ENCODE data around the gene TEX22.
A peak's percentile ranks its signal among the peaks of the same experiment; 100 is the strongest.

The TEX22 gene

DNA sequence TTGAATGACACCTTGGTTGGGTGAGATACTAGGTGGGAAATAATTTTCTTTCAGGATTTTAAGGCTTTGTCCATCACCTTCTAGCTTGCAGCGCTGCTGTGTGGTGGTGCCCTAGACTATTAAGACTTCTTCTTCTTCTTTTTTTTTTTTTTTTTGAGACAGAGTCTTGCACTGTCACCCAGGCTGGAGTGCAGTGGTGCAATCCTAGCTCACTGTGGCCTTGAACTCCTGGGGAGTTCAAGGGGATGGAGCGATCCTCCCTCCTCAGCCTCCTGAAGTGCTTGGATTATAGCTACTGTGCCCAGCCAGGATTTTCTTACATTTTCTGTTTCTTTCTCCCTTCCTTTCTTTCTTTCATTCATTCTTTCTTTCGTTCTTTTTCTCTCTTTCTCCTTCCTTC, 11.0 kb downstream of the TEX22 start:
- no peak for DNase-seq

DNA sequence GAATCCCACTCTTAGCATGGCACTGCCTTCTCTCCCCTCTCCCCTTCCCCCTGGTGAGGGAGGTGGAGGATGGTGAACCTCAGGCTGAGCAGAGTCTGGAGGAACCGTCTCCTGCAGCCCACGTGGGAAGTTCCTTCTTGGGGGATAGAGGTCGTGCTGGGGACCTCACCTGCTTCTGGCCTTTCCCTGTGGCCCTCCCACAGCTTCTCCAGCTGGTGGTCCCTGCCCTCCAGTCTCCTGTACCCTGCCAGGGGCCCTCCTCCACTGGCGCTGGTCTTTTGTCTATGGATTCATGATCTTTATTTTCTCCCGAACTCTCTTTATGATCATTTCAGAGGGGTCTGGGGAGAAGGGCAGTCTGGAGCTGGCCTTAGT, 12.3 kb downstream of the TEX22 start:
- no peak for DNase-seq

DNA sequence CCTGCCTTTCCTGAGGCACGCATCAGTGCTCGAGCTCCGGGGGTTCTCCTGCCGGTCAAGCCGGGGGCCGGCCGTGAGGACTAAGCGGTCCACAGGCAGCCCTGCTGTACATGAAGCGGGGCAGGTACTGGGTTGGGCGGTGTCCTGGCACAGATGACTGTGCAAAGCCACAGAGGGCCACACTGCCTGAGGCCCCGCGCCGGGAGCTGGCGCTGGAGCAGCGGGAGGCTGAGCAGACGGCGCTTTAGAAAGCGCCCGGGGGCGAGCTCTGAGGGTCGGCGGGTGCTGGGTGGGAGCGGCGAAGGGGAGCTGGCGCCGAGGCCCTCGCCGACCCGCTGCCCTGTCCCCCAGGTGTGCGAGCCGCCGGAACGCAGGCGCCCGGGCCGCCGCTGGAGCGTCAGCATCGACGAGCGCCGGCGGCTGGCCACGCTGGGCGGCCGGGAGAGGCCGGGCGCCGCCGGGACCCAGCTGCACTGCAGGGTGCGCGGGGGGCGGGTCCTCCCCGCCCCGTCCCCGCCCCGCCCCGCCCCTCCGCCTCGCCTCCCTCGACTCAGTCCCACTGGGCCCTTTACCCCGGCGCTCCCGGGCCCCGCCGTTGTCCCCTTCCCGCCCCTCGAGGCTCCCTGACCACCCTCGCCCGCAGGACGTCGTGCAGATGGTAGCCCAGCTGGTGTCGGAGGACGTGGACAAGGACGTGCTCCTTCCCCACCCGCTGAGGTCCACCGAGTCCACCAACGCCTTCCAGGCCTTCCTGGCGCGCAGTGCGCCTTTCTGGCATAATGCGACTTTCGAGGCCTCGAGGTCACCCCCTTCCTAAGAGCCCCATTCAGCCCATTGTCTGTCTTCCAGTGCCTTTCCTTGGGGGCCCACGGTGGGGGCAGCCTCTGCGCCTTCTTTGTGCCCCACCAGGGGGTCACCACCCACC, 12.9 kb downstream of the TEX22 start:
- peak; percentile 50 for DNase-seq

DNA sequence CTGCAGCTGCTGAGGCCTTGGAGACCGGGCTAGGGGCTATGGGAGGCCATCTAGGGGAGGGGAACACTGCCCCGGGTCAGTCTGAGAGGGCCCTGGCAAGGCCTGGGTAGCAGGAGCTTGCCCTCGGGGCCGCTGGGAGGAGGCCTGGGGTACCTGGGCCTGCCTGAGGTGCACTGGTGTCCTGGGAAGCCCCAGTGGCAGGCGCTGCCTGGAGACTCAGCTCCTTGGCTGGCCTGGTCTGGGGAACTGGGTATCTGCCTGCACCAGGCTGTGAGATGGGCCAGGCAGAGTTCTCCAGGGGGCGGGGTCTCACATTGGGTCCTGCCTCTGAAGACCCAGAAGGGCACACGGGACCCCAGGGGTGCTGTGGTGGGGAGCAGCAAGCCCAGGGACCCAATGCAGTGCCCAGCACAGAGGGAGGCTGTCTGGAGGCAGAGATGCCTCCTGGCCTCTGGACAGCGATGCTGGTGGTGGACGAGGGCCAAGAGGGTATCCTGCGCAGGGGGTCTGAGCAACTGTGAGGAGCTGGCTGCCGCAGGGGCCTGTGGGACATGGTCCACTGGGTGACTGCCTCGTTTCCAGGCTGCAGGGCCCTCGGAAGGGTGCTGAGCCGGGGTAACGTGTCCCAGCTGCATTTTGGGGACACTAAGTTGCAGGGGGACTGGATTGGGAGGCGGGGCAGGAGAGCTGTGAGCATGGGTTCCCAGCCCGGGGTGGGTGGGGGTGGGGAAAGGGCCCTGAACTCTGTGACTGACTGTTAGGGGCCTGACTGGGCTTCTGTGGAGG, 13.8 kb downstream of the TEX22 start:
- no peak for DNase-seq

DNA sequence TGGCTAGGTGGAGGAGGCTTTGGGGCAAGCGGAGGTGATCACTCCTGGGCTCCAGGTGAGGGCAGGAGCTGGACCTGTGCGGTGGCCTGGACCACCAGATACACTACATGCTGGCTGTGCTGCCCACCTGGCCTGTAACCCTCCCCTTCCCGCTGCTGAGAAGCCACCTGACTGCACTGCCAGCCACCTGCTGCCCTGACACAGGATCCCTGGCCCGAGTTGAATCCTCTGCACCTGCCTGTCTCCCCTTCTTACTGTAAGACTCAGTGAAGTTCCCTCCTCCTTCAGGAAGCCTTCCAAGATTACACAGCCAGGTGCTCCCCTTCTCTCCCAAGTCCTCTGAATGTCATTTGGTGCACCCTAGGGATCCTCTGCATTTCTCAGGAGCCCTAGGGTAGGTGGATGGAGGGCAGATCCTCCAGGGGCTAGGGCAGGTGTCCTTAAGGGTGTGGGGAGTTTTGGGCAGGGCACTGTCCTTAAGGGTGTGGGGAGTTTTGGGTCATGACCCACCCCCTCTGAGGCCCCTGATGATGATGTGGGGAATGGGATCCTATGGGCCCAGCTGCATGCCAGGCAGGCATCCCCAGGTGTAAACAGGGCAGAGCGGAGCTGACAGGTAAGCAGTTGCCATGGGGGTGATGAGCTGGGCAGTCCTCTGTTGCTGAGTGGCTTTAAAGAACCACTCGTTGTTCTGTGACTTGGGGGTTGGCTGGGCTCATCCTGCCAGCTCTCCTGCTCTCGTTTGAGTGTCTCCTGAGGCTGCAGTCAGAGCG, 14.6 kb downstream of the TEX22 start:
- DNase-seq = no peak

DNA sequence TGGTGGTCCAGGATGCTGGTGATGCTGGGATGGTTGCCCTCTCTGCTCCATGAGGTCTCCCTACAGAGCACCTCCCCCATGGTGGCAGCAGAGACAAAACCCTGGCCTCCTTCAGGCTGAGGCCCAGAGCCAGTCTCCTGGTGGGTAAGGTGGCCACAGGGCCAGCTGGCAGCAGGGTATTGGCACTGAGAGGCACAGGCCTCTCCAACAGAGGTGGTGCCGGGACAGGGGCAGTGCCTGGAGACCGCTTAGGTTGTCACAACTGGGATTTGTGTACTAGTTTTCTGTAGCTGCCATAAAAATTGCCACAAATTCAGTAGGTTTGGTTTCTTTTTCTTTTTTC, 15.2 kb downstream of the TEX22 start:
- no peak for DNase-seq

DNA sequence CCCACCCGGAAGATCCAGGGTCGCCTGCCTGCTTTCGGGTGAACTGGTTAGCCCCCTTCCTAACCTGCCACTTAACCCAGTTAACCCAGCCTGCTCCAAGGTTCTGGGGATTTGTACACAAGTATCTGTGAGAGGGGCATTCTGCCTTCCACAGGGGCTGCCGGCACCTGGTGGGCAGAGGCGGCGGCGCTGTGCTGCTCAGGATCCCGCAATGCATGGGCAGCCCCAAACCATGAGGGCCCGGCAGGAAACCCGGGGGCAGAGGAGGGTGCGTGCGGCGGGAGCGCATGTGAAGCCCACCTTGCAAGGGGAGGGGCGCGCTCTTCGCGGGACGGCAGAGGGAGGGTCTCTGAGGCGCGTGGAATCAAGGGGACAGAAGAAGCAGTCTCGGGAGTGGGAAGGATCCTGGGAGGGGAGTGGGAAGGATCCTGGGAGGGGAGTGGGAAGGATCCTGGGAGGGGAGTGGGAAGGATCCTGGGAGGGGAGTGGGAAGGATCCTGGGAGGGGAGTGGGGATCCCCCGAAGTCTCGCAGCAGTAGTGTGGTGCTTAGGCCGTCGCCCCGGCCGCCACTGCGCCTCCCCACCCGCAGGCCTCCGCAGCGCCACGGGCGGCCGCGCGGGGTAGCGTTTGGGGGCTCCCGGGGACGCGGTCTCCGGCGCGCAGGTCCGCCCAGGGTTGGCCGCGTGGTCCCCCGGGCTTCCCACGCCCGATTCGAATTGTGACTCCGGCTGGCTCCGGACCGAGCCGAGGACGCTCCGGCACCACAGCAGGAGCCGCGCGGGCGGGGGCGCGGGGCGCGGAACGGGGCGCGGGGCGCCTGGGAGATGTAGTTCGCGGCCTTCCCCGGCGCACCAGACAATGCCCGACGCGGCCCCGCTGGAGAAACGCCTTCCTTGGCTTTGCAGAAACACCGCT, 16.4 kb downstream of the TEX22 start:
- DNase-seq = peak; percentile 76

DNA sequence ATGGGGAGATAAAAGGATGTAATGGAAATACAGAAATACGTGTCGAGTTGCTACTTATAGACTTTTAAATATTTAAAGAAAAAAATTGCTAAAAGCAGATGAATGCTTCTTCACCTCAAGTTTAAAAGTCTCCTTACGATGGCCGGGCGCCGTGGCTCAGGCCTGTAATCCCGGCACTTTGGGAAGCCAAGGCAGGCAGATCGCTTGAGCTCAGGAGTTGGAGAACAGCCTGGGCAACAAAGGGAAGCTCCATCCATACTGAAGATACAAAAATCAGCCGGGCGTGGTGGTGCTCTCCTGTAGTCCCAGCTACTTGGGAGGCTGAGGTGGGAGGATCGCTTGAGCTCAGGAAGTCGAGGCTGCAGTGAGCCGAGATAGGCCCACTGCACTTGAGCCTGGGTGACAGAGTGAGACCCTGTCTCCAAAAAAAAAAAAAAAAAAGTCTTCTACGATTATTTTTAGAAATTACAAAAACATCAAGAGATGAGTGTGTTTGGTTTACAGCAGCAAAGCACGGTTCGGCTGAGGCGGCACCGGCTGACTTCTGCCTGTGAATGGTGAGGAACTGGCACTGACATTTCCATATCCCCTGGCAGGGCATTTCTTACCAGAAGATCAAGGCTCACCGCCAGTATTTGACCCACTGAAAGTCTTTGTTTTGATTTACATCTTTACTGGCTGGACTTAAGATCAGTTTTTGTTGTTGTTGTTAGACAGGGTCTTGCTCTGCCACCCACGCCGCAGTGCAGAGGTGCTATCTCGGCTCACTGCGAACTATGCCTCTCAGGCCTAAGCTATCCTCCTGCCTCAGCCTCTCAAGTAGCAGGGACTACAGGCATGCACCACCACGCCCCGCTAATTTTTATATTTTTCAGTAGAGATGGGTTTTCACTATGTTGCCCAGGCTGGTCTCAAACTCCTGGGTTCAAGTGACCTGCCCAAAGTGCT, 17.4 kb downstream of the TEX22 start:
- no peak for DNase-seq

DNA sequence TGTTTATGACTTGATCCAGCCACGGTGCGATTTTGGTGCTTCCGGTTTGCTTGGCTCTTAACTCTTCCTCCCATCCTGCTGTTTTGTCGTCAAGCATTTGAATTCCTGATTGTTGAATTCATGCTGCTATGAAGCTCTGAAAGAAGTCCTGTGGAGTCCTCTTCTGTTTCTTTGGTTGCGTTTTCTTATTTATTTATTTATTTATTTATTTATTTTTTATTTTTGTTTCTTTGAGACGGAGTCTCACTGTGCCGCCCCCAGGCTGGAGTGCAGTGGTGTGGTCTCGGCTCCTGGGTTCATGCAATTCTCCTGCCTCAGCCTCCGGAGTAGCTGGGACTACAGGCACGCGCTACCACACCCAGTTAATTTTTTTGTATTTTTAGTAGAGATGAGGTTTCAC, 18.3 kb downstream of the TEX22 start:
- DNase-seq = no peak

DNA sequence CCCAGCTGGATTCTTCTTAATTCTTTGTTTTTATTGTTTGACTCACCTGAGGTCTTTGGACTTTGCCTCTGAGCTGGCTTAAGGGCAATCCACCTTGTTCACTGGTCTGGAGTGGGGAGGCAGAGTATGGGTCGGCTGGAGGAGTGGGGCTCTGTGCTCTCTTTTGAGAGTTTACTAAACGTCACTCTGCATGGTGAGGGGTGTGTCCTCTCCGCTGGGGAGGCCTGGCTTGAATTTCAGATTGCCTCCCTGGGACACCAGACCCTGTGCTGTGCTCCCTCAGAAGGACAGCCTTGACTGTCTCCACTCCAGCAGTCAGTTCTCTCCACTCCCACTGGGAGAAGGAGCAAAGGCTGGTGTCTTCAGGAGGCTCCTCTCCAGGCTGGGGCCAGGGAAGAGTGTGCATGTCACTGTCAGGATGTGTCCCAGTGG, 19.4 kb downstream of the TEX22 start:
- DNase-seq = no peak

DNA sequence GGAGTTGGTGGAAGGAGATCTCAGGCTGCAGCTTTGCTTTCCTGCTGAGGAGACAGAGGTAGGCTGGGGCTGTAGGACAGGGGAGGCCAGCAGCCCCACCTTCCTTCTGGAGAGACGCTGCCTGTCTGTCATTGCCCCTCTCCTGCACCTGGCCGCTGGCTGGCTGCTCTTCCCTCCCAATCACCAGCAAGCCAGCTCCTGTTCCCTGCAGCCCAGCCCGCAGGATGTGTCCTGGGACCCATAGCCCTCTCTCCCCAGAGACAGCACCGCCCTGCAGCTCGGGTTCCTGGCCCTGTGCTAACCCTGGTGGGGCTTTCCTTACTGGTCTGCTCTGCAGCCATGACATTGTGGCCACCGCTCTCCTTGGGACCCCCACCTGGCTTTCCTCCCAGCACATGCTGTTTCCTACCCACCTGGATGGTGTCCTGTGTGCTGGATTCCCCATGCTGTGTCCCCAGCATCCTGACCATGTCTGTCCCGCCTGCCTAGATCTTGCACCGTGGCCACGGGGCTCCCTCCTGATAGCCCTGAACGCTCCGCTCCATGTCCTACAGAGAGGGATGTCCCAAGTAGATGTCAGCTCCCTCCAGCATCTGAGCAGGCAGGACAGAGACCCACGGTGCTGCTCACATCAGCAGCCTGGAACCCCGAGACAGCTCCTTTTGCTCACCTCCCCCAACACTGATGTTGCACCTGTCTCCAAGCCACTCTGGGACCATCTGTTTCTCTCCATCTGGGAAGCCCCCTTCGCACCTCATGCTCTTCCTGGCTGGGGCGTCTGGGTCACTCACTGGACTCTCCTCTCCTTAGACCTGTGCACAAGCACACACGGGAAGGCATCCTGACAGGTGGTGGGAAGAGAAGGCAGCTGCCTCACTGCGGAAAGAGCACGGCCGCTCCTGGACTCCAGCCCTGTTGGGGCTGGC, 20.2 kb downstream of the TEX22 start:
- DNase-seq = no peak

DNA sequence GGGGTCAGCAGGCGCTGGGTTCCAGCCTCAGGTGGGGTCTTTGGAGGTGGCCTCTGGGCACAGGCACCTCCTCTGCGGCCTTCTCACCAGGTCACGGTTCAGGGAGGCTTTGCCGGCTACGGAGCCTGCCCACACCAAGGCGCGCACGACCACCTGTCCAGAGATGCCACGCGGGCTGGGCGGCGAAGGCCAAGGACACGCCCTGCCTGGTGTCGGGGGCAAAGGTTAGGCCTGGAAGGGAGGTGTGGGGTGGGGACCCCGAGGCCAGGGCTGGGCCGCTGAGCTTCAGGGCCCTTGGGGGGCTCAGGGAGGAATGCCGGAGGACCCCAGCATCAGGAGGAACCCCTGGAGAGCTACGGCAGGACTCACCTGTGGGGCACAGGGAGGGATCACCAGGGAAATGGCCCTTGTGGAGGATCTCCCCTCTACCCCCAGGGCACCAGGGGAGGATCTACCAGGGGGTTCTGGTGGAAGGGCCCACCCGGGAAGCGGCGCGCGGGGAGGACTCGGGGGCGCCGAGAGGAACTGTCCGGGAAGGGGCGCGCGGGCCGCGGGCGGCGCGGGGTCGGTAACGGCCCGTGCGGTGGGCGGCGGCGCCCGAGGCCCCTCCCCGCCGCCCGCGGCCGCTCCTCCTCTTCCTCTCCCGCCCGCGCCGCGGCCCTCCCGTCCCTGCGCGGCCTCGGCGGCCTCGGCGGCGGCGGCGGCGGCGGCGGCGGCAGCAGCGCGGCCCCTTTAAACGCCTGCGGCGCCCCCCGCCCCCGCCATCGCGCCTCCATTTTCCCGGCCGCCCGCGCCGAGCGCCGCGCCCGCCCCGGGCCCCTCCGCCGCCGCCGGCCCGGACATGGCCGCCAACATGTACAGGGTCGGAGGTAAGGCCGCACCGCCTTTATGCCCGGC, 21.1 kb downstream of the TEX22 start, which contains the start of gene MTA1:
MTA1 (plus strand) TSS at position 633 of the 897 bp plus-strand sequence; CDS start at position 842, 209 bp downstream.
- DNase-seq = peak; percentile 38

DNA sequence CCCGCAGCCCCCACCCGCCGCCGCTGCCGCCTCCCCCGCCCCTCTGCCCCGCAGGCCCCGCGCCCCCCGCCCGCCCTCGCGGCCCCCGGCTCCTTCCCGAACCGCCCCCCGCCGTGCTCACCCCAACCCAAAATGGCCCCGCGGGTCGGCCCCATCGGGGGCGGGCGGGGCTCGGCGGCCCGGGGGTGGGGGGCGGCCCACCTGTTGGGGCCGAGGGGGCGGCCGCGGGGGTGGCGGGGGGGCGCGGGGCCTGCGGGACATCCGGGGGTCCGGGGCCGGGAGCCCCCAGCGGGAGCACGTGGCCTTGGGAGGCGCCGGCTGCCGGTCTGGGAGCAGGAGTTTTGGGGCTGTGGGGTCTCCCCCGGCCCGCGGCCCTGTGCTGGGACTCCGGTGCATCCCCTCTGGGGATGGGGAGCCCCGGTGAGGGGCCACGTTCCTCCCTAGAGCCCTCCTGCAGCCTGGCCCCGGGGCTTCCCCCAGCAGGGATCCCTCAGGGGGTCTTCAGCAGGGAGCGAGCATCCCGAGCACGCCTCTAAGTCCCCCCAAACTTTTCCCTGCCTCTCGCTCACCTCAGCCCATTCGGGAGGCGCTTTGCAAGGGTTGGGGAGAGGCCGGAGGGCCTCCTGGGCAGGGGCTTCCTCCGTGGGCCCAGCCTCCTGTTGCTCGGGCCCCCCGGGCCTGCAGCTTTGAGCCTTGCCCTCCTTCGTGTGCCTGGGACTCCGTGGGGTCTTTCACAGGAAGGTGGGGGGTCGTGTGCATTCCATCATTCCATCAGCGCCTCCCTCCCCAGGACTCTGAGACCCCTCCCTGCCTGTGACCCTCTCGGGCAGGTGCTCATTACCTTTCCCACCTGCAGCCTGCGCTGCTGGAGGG, 22.0 kb downstream of the TEX22 start:
- no peak for DNase-seq

DNA sequence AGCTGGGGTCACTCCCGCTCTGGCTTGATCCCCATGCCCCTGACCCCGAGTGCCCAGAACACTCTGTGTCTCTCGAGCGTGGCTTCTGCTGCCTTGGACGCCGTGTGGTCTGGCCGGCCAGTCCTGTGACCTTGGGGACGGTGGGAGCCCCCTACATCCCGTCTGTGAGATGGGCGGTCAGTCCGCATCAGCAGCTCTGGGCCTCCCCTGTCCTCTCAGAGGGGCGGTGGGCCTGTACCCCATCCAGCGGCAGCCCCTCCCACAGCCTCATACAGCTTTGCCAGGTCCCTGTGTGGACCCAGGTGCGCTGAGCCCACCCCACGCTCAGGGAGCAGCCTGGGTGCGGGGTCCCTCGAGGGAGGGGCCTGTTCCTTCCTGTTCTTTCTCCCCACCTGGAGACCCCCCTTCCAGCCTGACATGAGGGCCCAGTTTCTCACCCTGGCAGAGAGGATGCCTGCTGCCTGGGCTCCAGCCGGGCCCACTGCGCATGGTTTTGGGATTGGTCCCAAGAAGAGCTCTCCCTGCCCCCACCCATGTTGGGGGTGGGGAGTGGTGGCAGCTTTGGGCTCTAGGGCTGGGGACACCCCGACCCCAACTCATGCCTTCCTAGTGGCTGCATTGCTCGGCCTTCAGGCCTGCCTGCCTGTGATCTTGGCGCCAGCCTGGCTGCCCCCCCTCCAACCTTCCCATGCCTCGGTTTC, 22.8 kb downstream of the TEX22 start:
- no peak for DNase-seq

DNA sequence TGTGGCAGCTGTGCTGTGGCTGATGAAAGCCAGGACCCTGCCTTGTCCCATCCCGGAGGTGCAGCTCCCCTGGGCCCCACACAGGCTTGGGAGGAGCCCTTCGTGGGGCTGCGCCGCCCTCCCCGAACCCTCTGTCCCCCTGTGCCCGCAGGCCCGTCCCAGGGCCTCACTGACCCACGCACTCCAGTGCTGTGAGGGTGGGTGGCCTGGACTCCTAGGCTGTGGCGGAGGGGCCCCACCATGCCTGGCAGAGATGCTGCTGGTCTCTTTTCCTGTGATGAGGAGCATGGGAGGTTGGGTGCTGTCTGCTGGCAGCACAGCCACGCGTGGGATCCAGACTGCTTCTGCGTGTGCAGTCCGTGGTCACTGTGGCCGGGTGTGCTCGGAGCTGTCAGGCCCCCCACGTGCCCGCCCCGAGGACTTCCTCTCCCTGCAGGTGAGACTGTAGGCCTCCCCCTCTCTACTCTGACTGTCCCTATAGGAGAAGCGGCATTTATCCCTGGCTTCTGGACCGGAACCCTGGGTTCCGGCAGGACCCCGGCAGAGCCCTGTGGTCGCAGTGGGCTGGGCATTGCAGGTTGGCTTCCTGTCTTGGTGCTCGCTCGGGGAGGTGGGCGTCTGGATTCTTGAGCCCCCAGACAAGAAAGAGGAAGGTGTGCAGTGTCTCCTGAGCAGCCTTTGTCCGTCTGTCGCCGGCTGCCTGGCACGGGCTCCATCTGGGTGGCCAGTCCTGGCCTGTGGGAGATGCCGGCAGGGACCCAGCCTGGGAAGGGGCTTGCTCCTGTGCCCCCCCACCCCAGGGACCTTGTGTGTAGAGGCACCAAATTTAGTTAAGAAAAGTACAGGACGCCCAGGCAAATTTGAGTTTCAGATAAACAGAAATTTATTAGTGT, 23.6 kb downstream of the TEX22 start:
- DNase-seq = no peak
